Astrocyte (in vitro differentiated cells and primary cell): Measurements from ENCODE around the gene COX20.

Experiments
- EZH2 ChIP-seq: IDR thresholded peaks from 2 replicates; pipeline ENCODE4 v1.6.1; 2012; ENCODE audit warnings: mild to moderate bottlenecking, low read length, inconsistent platforms; ENCODE audit not compliant: insufficient read depth
- TF ChIP-seq, protein P1 (sequence below): IDR thresholded peaks from 2 replicates; pipeline ENCODE4 v1.5.1; 2011; ENCODE audit warnings: low read depth, mild to moderate bottlenecking, inconsistent platforms, low read length, moderate library complexity; ENCODE audit not compliant: insufficient read depth

DNA sequence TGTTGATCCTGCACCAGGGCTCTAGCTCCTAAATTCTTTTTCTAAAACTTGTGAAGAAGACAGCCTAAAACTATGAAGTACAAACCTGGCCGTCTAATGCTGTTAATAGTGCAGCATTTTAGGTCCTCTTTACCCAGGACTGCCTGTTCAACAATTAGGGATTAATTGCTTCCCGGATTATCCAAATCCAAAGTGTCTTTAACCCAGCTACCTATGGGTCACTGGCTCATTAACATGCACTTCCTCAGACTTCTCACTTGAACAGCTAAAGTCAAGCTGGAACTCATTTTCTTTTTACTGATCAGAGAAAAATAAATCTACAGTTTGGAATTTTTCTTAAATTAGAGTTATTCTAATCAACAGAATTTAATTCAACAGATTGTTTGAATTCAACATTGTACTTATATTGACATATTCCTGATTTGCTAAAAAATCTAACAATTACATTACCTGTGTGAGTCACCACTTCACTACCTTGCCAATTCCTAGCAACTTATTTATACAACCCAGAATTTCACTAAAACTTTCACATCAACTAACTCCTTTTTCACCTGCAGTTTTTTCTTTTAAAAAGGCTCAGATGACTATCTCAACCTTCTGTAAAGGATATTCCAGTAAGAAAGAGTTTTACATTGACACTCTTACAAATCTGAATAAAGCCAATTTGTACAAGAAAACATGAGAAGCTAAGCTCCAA lies 25.6 kb downstream of the COX20 start:
- TF ChIP-seq, protein P1, sequence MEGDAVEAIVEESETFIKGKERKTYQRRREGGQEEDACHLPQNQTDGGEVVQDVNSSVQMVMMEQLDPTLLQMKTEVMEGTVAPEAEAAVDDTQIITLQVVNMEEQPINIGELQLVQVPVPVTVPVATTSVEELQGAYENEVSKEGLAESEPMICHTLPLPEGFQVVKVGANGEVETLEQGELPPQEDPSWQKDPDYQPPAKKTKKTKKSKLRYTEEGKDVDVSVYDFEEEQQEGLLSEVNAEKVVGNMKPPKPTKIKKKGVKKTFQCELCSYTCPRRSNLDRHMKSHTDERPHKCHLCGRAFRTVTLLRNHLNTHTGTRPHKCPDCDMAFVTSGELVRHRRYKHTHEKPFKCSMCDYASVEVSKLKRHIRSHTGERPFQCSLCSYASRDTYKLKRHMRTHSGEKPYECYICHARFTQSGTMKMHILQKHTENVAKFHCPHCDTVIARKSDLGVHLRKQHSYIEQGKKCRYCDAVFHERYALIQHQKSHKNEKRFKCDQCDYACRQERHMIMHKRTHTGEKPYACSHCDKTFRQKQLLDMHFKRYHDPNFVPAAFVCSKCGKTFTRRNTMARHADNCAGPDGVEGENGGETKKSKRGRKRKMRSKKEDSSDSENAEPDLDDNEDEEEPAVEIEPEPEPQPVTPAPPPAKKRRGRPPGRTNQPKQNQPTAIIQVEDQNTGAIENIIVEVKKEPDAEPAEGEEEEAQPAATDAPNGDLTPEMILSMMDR, result no peak
- no peak for TF ChIP-seq EZH2
